HG03460 (cell line): Measurements from ENCODE around the gene MYOZ2.

Experiments
- ATAC-seq: cut with Tn5 transposase; IDR thresholded peaks from one replicate; pipeline ENCODE4 v1.9.1; 2021; ENCODE audit not compliant: unreplicated experiment

Gene MYOZ2

GRCh38 chr4:119190354-119190753 is 54.7 kb downstream of the MYOZ2 start:
- ATAC-seq = no peak

GRCh38 chr4:119191505-119191904 is 55.9 kb downstream of the MYOZ2 start:
- no peak for ATAC-seq

- no peak for ATAC-seq
These were observed 62.2 kb downstream of the MYOZ2 start for GRCh38 chr4:119197772-119198212.

GRCh38 chr4:119204916-119205315 is 69.3 kb downstream of the MYOZ2 start:
- no peak for ATAC-seq

GRCh38 chr4:119205690-119206089 is 70.1 kb downstream of the MYOZ2 start:
- ATAC-seq = no peak

- ATAC-seq = no peak
These were observed 70.5 kb downstream of the MYOZ2 start for GRCh38 chr4:119206178-119206577.

GRCh38 chr4:119207051-119207450 is 71.4 kb downstream of the MYOZ2 start:
- ATAC-seq = no peak

- no peak for ATAC-seq
These were observed 73.4 kb downstream of the MYOZ2 start for GRCh38 chr4:119209077-119209476.

GRCh38 chr4:119209586-119209985 is 74.0 kb downstream of the MYOZ2 start:
- ATAC-seq = no peak

- no peak for ATAC-seq
These were observed 75.1 kb downstream of the MYOZ2 start for GRCh38 chr4:119210775-119211174.

GRCh38 chr4:119211867-119212233 is 76.2 kb downstream of the MYOZ2 start:
- peak; percentile 7 for ATAC-seq

GRCh38 chr4:119212234-119212963 is 76.8 kb downstream of the MYOZ2 start, which contains the start of gene USP53:
Gene USP53 (plus strand): TSS chr4:119212713. CDS start chr4:119239760, 27,047 bp downstream.
- ATAC-seq = peak; percentile 87

GRCh38 chr4:119212964-119213606 is 77.5 kb downstream of the MYOZ2 start:
- ATAC-seq = peak; percentile 55

- ATAC-seq = no peak
These were observed 82.5 kb downstream of the MYOZ2 start for GRCh38 chr4:119218093-119218492.

GRCh38 chr4:119221412-119221811 is 85.8 kb downstream of the MYOZ2 start:
- ATAC-seq = no peak

- no peak for ATAC-seq
These were observed 92.1 kb downstream of the MYOZ2 start for GRCh38 chr4:119227690-119228089.

- no peak for ATAC-seq
These were observed 92.8 kb downstream of the MYOZ2 start for GRCh38 chr4:119228406-119228805.

GRCh38 chr4:119229908-119230687 is 94.5 kb downstream of the MYOZ2 start:
- no peak for ATAC-seq

GRCh38 chr4:119231491-119231890 is 95.9 kb downstream of the MYOZ2 start:
- no peak for ATAC-seq

GRCh38 chr4:119232286-119232685 is 96.7 kb downstream of the MYOZ2 start:
- ATAC-seq = no peak

- no peak for ATAC-seq
These were observed 97.6 kb downstream of the MYOZ2 start for GRCh38 chr4:119233191-119233590.

GRCh38 chr4:119233750-119234149 is 98.1 kb downstream of the MYOZ2 start:
- ATAC-seq = no peak
